ENCODE data around the gene RNF149.
"Not testable (repeated sequence)": the region's sequence is repeated elsewhere in the genome, so short reads cannot be mapped to it uniquely, and the experiment has no call there.

RNF149 gene

GRCh38 chr2:101308432-101309210 is at the start of gene RNF149:
Gene RNF149 (minus strand): TSS chr2:101308701. CDS start chr2:101308588, 113 bp downstream.
- DNase-seq: peak; percentile 67

- DNase-seq: peak; percentile 30
Measured at GRCh38 chr2:101357376-101357775, 48.9 kb upstream of the RNF149 start.

GRCh38 chr2:101356521-101356920 is 48.0 kb upstream of the RNF149 start:
- DNase-seq: no peak

GRCh38 chr2:101356055-101356454 is 47.6 kb upstream of the RNF149 start:
- no peak for DNase-seq

GRCh38 chr2:101355401-101356054 is 47.0 kb upstream of the RNF149 start:
- DNase-seq: no peak

GRCh38 chr2:101354420-101355311 is 46.2 kb upstream of the RNF149 start:
- no peak for DNase-seq

- not testable (repeated sequence) for DNase-seq
Measured at GRCh38 chr2:101352631-101353030, 44.1 kb upstream of the RNF149 start.

GRCh38 chr2:101351207-101351606 is 42.7 kb upstream of the RNF149 start:
- DNase-seq: no peak

- DNase-seq: peak; percentile 36
Measured at GRCh38 chr2:101349893-101350662, 41.6 kb upstream of the RNF149 start.

GRCh38 chr2:101348883-101349282 is 40.4 kb upstream of the RNF149 start:
- DNase-seq: no peak

GRCh38 chr2:101346909-101347308 is 38.4 kb upstream of the RNF149 start:
- DNase-seq: no peak

- no peak for DNase-seq
Measured at GRCh38 chr2:101344137-101344536, 35.6 kb upstream of the RNF149 start.

- DNase-seq: no peak
Measured at GRCh38 chr2:101342625-101343008, 34.1 kb upstream of the RNF149 start.

- peak; percentile 51 for DNase-seq
Measured at GRCh38 chr2:101341901-101342624, 33.6 kb upstream of the RNF149 start.

GRCh38 chr2:101341421-101341820 is 32.9 kb upstream of the RNF149 start:
- DNase-seq: no peak

GRCh38 chr2:101340141-101340551 is 31.6 kb upstream of the RNF149 start:
- DNase-seq: no peak

- no peak for DNase-seq
Measured at GRCh38 chr2:101339266-101339880, 30.9 kb upstream of the RNF149 start.

GRCh38 chr2:101337877-101338276 is 29.4 kb upstream of the RNF149 start:
- peak; percentile 25 for DNase-seq

- DNase-seq: no peak
Measured at GRCh38 chr2:101332885-101333766, 24.6 kb upstream of the RNF149 start.

- no peak for DNase-seq
Measured at GRCh38 chr2:101331202-101331601, 22.7 kb upstream of the RNF149 start.
